GM19025 (cell line): ENCODE data around the gene GABPB2.
A peak's percentile ranks its signal among the peaks of the same experiment; 100 is the strongest.
"Not testable (repeated sequence)": the region's sequence is repeated elsewhere in the genome, so short reads cannot be mapped to it uniquely, and the experiment has no call there.

Experiments used
- ATAC-seq: cut with Tn5 transposase; IDR thresholded peaks from one replicate; pipeline ENCODE4 v1.9.1; 2021; ENCODE audit warnings: mild to moderate bottlenecking, low read depth, moderate library complexity; ENCODE audit not compliant: unreplicated experiment

GABPB2 gene

DNA sequence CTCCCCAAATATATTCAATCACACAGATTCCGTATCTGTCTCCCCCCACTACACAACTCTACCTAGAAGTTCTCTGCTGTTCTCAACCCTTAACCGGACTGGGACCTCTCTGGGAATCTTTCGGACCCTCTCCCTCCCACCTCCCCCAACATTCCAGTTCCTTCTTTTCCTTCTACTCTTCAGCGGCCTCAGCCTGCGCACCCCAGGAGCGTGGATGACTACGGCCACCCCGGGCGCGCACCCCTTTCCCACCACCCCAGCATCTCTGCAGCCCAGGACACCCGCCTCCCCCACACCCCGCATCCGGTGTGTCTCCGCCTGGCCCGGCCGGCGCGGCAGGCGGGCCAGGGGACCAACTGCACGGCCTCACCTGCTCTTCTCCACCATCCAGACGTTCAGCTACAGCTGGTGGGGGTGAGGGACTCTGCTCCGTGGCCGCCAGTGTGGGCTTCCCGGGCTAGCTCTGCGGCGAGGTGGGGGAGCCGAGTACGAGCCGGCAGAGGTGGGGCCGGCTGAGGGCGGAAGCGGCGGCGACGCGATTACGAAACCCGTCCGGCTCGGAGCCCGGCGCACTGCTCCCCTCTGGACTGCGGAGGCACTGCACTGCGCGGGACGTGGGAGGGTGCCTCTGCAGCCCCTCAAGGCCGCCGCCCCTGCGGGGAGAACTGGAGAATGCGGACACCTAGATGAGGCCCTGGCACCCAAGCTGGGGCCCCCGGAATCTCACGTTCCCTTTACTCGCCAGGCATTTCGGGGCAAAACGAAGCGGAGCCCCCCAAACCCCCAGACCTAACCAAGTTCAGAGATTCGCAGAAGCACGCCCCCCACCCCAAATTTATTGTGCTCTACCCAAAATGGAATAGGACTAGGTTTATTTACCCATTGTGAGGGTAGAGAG, 11.2 kb upstream of the GABPB2 start, which contains the start of gene CDC42SE1:
Gene CDC42SE1 (minus strand): TSS at position 514 of the 898 bp plus-strand sequence. CDS start 3,892 bp downstream, outside the sequence.
- ATAC-seq, result peak; percentile 74

GRCh38 chr1:151060007-151060656, 10.4 kb upstream of the GABPB2 start, which contains the start of gene MLLT11:
Gene MLLT11 (plus strand): TSS chr1:151060397. CDS start chr1:151067225, 6,828 bp downstream.
- no peak for ATAC-seq

DNA sequence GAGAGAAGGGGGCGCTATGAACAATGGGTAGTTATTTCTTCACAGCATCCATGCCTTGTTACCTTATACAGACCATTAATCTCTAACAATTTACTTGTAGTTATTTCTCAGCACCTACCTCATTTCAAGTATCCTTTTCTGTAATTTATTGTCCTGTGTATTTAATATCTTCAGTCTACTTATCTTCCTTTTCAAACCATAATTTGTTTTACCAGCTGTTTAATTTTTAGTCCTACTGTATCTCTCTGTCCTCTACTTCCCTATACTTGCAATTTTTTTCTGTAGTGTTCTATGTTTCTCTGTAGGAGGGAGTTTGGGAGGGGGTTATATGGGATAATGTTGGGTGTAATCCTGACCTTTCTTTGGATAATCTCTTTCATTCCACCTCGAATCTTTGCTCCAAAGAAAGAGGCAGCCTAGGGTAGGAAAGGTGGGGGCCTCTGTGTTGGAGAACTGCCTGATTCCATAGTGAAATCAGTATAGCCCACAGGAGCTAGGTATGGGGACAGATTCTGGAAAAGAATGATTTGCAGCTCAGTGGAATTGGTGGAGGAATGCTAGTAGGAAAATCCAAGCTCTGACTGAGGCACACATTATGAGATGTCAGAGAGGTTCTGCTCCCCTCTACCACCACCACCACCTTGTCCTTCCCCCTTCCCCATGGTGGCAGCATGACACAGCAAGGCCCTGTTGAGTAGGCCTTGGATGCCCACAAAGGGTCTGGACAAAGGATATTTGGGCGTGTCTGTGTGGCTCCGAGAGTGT, 9.7 kb upstream of the GABPB2 start:
- ATAC-seq, result no peak

DNA sequence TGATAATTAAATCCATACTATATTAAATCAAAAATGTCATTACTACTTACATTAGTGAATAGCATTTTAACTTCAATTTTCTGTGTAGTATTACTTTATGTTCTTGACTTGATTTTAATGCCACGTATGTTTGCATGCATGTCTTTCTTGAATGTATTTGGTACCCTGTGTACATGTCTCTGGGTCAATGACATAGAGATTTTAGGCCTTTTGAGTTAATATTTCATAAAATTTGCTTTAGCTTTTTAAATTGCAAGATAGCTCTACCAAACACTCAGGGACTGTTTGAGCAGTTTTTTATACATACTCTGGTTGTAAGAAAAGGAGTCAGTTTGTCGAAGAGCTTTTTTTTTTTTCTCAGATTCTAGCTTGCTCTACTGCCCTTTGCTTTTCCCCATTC, 8.9 kb upstream of the GABPB2 start:
- no peak for ATAC-seq

GRCh38 chr1:151062741-151063371, 7.7 kb upstream of the GABPB2 start:
- no peak for ATAC-seq

DNA sequence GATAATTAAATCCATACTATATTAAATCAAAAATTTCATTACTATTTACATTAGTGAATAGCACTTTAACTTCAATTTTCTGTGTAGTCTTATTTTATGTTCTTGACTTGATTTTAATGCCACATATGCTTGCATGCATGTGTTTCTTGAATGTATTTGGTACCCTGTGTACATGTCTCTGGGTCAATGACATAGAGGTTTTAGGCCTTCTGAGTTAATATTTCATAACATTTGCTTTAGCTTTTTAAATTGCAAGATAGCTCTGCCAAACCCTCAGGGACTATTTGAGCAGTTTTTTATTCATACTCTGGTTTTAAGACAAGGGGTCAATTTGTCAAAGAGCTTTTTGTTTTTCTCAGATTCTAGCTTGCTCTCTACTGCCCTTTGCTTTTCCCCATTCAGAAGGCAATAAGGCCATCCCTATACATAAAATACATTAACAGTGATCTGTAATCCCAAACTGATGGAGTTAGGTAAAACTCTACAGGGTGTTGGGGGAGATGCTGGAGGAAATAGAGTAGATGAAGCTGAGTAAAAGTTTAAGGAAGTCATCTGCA, 5.4 kb upstream of the GABPB2 start:
- ATAC-seq, result no peak

DNA sequence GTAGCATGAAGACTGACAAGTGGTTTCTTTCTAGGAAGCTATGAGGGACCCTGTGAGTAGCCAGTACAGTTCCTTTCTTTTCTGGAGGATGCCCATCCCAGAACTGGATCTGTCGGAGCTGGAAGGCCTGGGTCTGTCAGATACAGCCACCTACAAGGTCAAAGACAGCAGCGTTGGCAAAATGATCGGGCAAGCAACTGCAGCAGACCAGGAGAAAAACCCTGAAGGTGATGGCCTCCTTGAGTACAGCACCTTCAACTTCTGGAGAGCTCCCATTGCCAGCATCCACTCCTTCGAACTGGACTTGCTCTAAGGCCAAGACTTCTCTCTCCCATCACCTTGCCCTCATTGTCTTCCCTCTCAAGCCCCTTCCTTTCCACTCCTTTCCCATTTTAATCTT, 3.4 kb upstream of the GABPB2 start:
- ATAC-seq, result no peak

GRCh38 chr1:151069103-151069486, 1.5 kb upstream of the GABPB2 start:
- ATAC-seq, result no peak

GRCh38 chr1:151072224-151072623, 1.7 kb downstream of the GABPB2 start:
- no peak for ATAC-seq

DNA sequence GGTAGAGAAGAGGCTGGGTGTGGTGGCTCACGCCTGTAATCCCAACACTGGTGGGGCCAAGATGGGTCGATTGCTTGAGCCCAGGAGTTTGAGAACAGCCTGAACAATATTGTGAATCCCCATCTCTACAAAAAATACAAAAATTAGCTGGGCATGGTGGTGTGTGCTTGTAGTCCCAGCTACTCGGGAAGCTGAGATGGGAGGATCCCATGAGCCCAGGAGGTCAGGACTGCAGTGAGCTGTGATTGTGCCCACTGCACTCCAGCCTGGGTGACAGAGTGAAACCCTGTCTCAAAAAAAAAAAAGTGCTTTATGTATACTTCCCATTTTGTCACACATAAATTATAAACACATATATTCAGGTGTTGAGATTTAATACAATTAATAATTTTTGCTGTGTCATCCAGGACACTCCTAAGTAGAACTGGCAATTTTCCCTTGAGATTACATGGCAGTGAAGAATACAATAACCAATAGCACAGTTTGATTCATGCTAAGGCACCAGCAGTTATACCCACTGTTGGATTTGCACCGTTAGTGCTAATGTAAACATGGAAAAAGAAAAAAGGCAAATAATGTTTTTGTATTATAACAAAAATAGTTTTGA, 15.5 kb downstream of the GABPB2 start:
- no peak for ATAC-seq

DNA sequence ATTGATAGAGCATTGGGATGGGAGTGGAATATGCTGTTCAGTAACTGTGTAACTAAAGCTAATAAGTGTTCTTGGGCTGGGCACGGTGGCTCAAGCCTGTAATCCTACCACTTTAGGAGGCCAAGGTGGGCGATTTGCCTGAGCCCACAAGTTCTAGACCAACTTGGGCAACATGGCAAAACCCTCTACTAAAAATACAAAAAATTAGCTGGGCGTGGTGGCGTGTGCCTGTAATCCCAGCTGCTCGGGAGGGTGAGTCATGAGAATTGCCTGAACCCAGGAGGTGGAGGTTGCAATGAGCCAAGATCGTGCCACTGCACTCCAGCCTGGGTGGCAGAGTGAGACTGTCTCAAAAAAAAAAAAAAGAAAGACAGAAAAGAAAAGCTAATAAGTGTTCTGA, 26.9 kb downstream of the GABPB2 start:
- ATAC-seq, result not testable (repeated sequence)

GRCh38 chr1:151098126-151098525, 27.6 kb downstream of the GABPB2 start:
- no peak for ATAC-seq

GRCh38 chr1:151104630-151105029, 34.1 kb downstream of the GABPB2 start:
- no peak for ATAC-seq

DNA sequence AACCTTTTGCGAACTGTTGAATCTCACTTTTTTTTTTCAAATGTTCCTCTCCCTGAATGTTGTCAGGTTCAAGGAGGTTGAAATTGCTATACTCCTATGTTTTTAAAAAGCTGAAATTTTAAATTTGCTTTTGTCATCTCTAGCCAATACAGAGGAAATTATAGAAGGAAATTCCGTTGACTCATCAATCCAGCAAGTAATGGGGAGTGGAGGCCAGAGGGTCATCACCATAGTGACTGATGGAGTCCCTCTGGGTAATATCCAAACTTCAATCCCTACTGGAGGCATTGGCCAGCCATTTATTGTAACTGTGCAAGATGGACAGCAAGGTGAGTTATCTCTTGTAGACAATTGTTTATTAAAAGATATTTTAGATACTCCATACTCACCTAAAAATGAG, 36.3 kb downstream of the GABPB2 start:
- ATAC-seq, result no peak

GRCh38 chr1:151108331-151108730, 37.8 kb downstream of the GABPB2 start:
- ATAC-seq, result no peak

- ATAC-seq, result no peak
Observed at GRCh38 chr1:151113877-151114276, 43.3 kb downstream of the GABPB2 start.

- ATAC-seq, result no peak
Observed at GRCh38 chr1:151124763-151125403, 54.3 kb downstream of the GABPB2 start.

DNA sequence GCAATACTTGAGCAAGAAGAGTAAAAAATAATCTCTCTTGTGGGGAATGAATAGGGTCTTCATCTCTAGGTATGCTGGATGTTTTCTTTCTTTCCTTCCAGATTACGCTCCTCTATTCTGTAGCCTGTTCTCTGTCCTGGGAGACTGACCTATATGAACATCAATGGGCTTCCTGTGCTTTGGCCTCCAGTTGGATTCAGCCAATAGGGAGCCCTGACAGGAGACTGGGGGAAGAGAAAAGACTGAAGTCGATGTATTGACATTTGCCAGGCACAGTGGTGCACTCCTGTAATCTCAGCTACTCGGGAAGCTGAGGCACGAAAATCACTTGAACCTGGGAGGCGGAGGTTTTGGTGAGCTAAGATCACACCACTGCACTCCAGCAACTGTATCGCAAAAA, 58.2 kb downstream of the GABPB2 start:
- ATAC-seq, result no peak

DNA sequence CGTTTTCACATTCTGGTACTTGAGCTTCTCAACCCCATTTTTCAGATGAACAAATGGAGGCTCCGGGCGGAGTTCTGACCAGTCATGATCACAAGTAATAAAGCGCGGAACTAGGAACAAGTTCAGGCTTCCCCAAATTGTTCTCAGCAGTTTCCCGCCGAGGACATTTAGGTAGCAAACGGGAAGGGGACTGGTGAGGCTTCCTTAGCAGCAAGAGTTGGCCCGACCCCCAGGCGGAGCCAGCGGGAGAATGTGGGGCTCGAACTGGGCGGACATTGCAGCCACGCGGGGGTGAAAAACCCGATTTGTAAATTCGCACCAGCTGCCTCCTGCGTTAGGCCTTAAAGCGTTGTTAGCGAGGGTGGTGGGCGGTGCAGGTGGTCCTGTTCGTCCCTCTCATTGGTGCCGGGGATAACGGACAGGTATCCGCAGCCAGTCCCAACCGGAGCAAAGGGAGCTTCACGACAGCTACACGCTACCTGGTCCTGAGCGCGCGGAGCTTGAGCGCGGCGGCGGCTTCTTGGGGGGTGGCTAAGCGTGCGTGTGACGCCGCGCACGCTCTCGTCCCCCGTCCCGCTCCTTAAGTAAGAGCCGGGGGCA, 60.5 kb downstream of the GABPB2 start:
- ATAC-seq, result peak; percentile 66
